ENCODE results near the gene KRT28.

- TF ChIP-seq CTCF (IDR thresholded peaks at IDR 0.05; ENCODE audit: low read depth, low read length) (no peak), EZH2phosphoT487 (IDR thresholded peaks at IDR 0.05; ENCODE audit: low read depth) (no peak)
Observed at GRCh38 chr17:40815381-40815780, 15.6 kb upstream of the KRT28 start.
